B cell (primary cell): Measurements from ENCODE around the gene ZC3H18. TPM values are rescaled to one million over a fixed set of nuclear protein-coding genes. Genes with fewer than 3 reads are reported as not detected.

ENCODE experiments used
- ATAC-seq: fragments of 200-7000 bp; cut with Tn5 transposase; one replicate; pipeline ENCODE4 v1.10.0; 2021; ENCODE audit warnings: low read depth, mild to moderate bottlenecking, moderate number of reproducible peaks, moderate library complexity
- CTCF ChIA-PET: fragments of 350-600 bp; sonication (Branson Sonifier 250); formaldehyde crosslinking; loops from one replicate; lab custom pipeline; 2021; ENCODE audit warnings: antibody characterized with exemption, inconsistent platforms; lab: Charles Lee
- POLR2A ChIA-PET: fragments of 350-600 bp; sonication (Branson Sonifier 250); formaldehyde crosslinking; loops from one replicate; lab custom pipeline; 2021; ENCODE audit warnings: antibody characterized with exemption; lab: Charles Lee
- DNase-seq: peaks from one replicate; pipeline ENCODE4 v3.0.0; 2013
- H2AFZ ChIP-seq: 2 replicates; pipeline ENCODE4 v1.6.1; 2012; ENCODE audit warnings: mild to moderate bottlenecking, low read depth, low read length; ENCODE audit not compliant: insufficient read depth, poor library complexity, severe bottlenecking
- H3K27ac ChIP-seq, 2 donors: 1 replicate in 1 of 2; 2 replicates in 1 of 2; pipeline ENCODE4 v1.5.1; 2012 to 2013; ENCODE audit warnings: low read length in 2 of 2, mild to moderate bottlenecking in 2 of 2, moderate library complexity in 1 of 2
- H3K27me3 ChIP-seq, 4 experiments: fragments of 200-600 bp in 1 of 4; sonication (generic) in 1 of 4; replicated peaks in 1 of 4; 1 replicate in 2 of 4; 2 replicates in 2 of 4; pipeline versions ENCODE4 v1.6.1 to v1.7.0; 2013 to 2016; ENCODE audit warnings: low read length in 3 of 4, mild to moderate bottlenecking in 2 of 4, mixed read lengths in 1 of 4, moderate library complexity in 1 of 4; ENCODE audit not compliant: insufficient read depth in 4 of 4, control insufficient read depth in 3 of 4; ENCODE audit errors: control extremely low read depth in 1 of 4
- H3K36me3 ChIP-seq, 2 experiments: replicated peaks in 1 of 2; 1 replicate in 1 of 2; 2 replicates in 1 of 2; pipeline versions ENCODE4 v1.6.1 to v1.7.1; 2013; ENCODE audit warnings: low read length in 1 of 2; ENCODE audit not compliant: insufficient read depth in 2 of 2, control insufficient read depth in 1 of 2; ENCODE audit errors: control extremely low read depth in 1 of 2, extremely low read depth in 1 of 2
- H3K4me1 ChIP-seq, 2 donors: fragments of 200-600 bp in 1 of 2; sonication (generic) in 1 of 2; 1 replicate in 1 of 2; 2 replicates in 1 of 2; pipeline versions ENCODE4 v1.5.1 to v1.6.1; 2013 to 2017; ENCODE audit warnings: low read length in 2 of 2; ENCODE audit not compliant: control insufficient read depth in 2 of 2, insufficient read depth in 2 of 2
- H3K4me2 ChIP-seq: replicated peaks from 2 replicates; pipeline ENCODE3; 2012; ENCODE audit warnings: mild to moderate bottlenecking, low read depth, low read length; ENCODE audit not compliant: poor library complexity, severe bottlenecking
- H3K4me3 ChIP-seq, 5 experiments: fragments of 200-600 bp in 1 of 5; sonication (generic) in 1 of 5; 1 replicate in 3 of 5; 2 replicates in 2 of 5; pipeline versions ENCODE4 v1.5.1 to v1.7.0; 2011 to 2016; ENCODE audit warnings: low read length in 4 of 5, mild to moderate bottlenecking in 4 of 5, low read depth in 2 of 5, control low read depth in 1 of 5, moderate library complexity in 1 of 5; ENCODE audit not compliant: insufficient read depth in 1 of 5; ENCODE audit errors: control extremely low read depth in 1 of 5, extremely low read depth in 1 of 5
- H3K79me2 ChIP-seq: fragments of 200-600 bp; sonication (generic); one replicate; pipeline ENCODE4 v1.6.0; 2016; ENCODE audit warnings: low read length; ENCODE audit not compliant: control insufficient read depth, insufficient read depth
- H3K9ac ChIP-seq: fragments of 200-600 bp; sonication (generic); 2 replicates; pipeline ENCODE4 v1.6.1; 2017; ENCODE audit warnings: mild to moderate bottlenecking, low read length, moderate library complexity
- H3K9me3 ChIP-seq, 3 donors: one replicate each; pipeline versions ENCODE4 v1.6.1 to v1.7.1; 2013; ENCODE audit warnings: low read length in 2 of 3; ENCODE audit not compliant: control insufficient read depth in 2 of 3, insufficient read depth in 1 of 3; ENCODE audit errors: control extremely low read depth in 1 of 3
- H4K20me1 ChIP-seq: 2 replicates; pipeline ENCODE4 v1.6.0; 2012; ENCODE audit warnings: mild to moderate bottlenecking, low read length; ENCODE audit not compliant: insufficient read depth, control insufficient read depth, poor library complexity, severe bottlenecking
- H3K27ac Mint-ChIP-seq: one replicate; pipeline ENCODE4 v1.8.0; 2021; ENCODE audit warnings: mixed read lengths
- H3K27me3 Mint-ChIP-seq: one replicate; pipeline ENCODE4 v1.8.0; 2021; ENCODE audit warnings: mixed read lengths
- H3K4me1 Mint-ChIP-seq: one replicate; pipeline ENCODE4 v1.8.0; 2021; ENCODE audit warnings: mixed read lengths
- H3K4me3 Mint-ChIP-seq: one replicate; pipeline ENCODE4 v1.8.0; 2021; ENCODE audit warnings: mixed read lengths
- H3K9me3 Mint-ChIP-seq: one replicate; pipeline ENCODE4 v1.8.0; 2022; ENCODE audit warnings: mixed read lengths; ENCODE audit not compliant: insufficient read depth
- EZH2 ChIP-seq: IDR thresholded peaks from 2 replicates; pipeline ENCODE4 v1.6.1; 2012; ENCODE audit warnings: borderline replicate concordance, low read depth, mild to moderate bottlenecking, moderate library complexity, low read length; ENCODE audit not compliant: insufficient read depth, poor library complexity, severe bottlenecking
- whole genome bisulfite sequencing: methylation state at CpG from one replicate; pipeline ENCODE4 v1.1.5; 2013; ENCODE audit warnings: missing lambda C conversion rate; ENCODE audit not compliant: insufficient coverage; 5-methylcytosine and 5-hydroxymethylcytosine counted together
- intact Hi-C: fragments of 100-400 bp; cut with micrococcal nuclease; formaldehyde crosslinking; loops from one replicate; pipeline ENCODE4 v1.10.0; 2022
- polyA plus RNA-seq: library from polyadenylated mRNA; depleted of rRNA; stranded (reverse); fragments of >200 nt; gene quantifications from 2 replicates; pipeline ENCODE4 v1.2.3, GENCODE V29; 2012
- total RNA-seq, 2 donors: library from RNA; stranded (reverse); fragments of 120-200 nt in 1 of 2; gene quantifications; 1 replicate in 1 of 2; 2 replicates in 1 of 2; pipeline versions ENCODE4 v1.2.3 to v1.2.4, GENCODE V29; 2013 to 2022
- TF ChIP-seq, protein P1 (sequence below): fragments of 200-600 bp; IDR thresholded peaks from one replicate; pipeline ENCODE4 v1.8.0; 2022; ENCODE audit warnings: antibody characterized with exemption, mild to moderate bottlenecking

Gene ZC3H18
- total and polyA plus RNA-seq, 2 donors (not counting 1 experiment from before 2014, with no cell fraction given): 40.4 to 74.2 TPM

DNA sequence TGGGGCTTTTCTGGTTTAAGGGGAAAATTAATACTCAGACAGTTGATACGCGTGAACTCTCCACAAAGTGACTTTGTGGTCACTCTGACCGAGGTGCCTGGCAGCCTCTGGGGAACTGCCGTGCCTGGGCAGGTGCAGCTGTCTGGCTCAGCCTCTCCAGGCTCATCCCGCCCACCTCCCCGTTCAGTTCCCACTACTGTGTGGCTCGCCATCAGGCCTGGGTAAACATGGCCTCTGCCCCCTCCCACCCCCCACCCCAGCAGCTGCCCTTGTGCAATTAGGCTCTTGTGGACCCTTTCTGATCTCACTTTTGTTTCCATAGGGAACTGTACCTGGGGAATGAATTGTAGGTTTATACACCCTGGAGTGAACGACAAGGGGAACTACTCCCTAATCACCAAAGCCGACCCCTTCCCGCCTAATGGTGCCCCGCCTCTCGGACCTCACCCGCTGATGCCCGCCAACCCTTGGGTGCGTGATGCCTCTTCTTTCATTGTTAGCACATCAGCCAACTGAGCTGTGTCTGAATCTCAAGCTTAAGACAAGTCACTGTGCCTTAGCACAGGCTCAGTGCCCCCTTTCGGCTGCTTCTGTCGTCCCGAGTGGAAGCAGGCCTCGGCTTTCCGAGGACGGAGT, 27.8 kb downstream of the ZC3H18 start:
- H3K4me1 Mint-ChIP-seq: peaks cover 4% of the 10 kb centered on the region
- 68% methylated on average over 10 of the region's 21 CpGs for WGBS
- H3K4me3 ChIP-seq: no peak overlapping the region
- ATAC-seq (no peak), DNase-seq (no peak)
- H3K9ac ChIP-seq: no peak overlapping the region
- intact Hi-C loops: no loop called here
- H3K4me2 ChIP-seq: no peak overlapping the region
- no peaks in the 10 kb centered on the region for H3K27me3 Mint-ChIP-seq
- no peak overlapping the region for H3K27ac ChIP-seq
- H3K79me2 ChIP-seq: peaks cover 90% of the 10 kb centered on the region
- peaks cover 3 to 55% of the 10 kb centered on the region in 2 experiments for H3K36me3 ChIP-seq
- no peak overlapping the region for H2AFZ ChIP-seq
- peaks cover 74% of the 10 kb centered on the region for H4K20me1 ChIP-seq
- no peak overlapping the region for H3K4me3 Mint-ChIP-seq
- ChIA-PET POLR2A (no interaction called here), CTCF (no interaction called here)
- no peaks in the 10 kb centered on the region for H3K9me3 ChIP-seq
- no peak for TF ChIP-seq EZH2
- TF ChIP-seq, protein P1, sequence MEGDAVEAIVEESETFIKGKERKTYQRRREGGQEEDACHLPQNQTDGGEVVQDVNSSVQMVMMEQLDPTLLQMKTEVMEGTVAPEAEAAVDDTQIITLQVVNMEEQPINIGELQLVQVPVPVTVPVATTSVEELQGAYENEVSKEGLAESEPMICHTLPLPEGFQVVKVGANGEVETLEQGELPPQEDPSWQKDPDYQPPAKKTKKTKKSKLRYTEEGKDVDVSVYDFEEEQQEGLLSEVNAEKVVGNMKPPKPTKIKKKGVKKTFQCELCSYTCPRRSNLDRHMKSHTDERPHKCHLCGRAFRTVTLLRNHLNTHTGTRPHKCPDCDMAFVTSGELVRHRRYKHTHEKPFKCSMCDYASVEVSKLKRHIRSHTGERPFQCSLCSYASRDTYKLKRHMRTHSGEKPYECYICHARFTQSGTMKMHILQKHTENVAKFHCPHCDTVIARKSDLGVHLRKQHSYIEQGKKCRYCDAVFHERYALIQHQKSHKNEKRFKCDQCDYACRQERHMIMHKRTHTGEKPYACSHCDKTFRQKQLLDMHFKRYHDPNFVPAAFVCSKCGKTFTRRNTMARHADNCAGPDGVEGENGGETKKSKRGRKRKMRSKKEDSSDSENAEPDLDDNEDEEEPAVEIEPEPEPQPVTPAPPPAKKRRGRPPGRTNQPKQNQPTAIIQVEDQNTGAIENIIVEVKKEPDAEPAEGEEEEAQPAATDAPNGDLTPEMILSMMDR: no peak
- H3K27me3 ChIP-seq: no peaks in the 10 kb centered on the region
- H3K27ac Mint-ChIP-seq: no peak overlapping the region
- no peaks in the 10 kb centered on the region for H3K9me3 Mint-ChIP-seq
- no peaks in the 10 kb centered on the region for H3K4me1 ChIP-seq

- no peak overlapping the region for H3K27ac ChIP-seq
- intact Hi-C loops: no loop called here
- H3K27me3 ChIP-seq: no peaks in the 10 kb centered on the region
- peaks cover 67% of the 10 kb centered on the region for H4K20me1 ChIP-seq
- no peak for DNase-seq
- TF ChIP-seq, protein P1: no peak
- no peak for TF ChIP-seq EZH2
- no peaks in the 10 kb centered on the region for H3K9me3 Mint-ChIP-seq
- WGBS: 73% methylated on average over 12 of the region's 14 CpGs
- no peak overlapping the region for H3K4me3 Mint-ChIP-seq
- peaks cover 3 to 48% of the 10 kb centered on the region in 2 experiments for H3K36me3 ChIP-seq
- ChIA-PET POLR2A (no interaction called here), CTCF (interaction anchor here (1.1 kb wide), 1 partner anchor 38 kb away, joined by 3 read pairs; no protein-coding TSS in a partner anchor)
- ATAC-seq: no peak
- H3K4me1 ChIP-seq: no peaks in the 10 kb centered on the region
- no peak overlapping the region for H3K4me3 ChIP-seq
- peaks cover 78% of the 10 kb centered on the region for H3K79me2 ChIP-seq
- peaks cover 2% of the 10 kb centered on the region for H3K4me1 Mint-ChIP-seq
- H3K27me3 Mint-ChIP-seq: no peaks in the 10 kb centered on the region
- H3K9ac ChIP-seq: no peak overlapping the region
- no peaks in the 10 kb centered on the region for H3K9me3 ChIP-seq
- H2AFZ ChIP-seq: no peak overlapping the region
- no peak overlapping the region for H3K27ac Mint-ChIP-seq
- no peak overlapping the region for H3K4me2 ChIP-seq
Measured at GRCh38 chr16:88599092-88599733, 29.0 kb downstream of the ZC3H18 start.
